Ascending aorta (tissue), 2 donors: ENCODE measurements around the gene RHOBTB1. TPM values are rescaled to one million over a fixed set of nuclear protein-coding genes. Genes with fewer than 3 reads are reported as not detected.

Experiments
- DNase-seq, 2 donors: peaks; one replicate each; pipeline ENCODE4 v3.0.0-alpha.2; 2019; ENCODE audit warnings: low spot score in 2 of 2
- H3K27ac ChIP-seq, 2 donors: fragments of 200-600 bp; sonication (generic); one replicate each; pipeline ENCODE4 v1.5.1; 2016 to 2017; ENCODE audit warnings: mild to moderate bottlenecking in 1 of 2
- H3K27me3 ChIP-seq: fragments of 200-600 bp; sonication (generic); one replicate; pipeline ENCODE4 v1.5.1; 2017
- H3K36me3 ChIP-seq, 2 donors: fragments of 200-600 bp; sonication (generic); one replicate each; pipeline ENCODE4 v1.5.1; 2016
- H3K4me1 ChIP-seq, 2 donors: fragments of 200-600 bp; sonication (generic); one replicate each; pipeline ENCODE4 v1.5.1; 2016 to 2017; ENCODE audit warnings: mild to moderate bottlenecking in 1 of 2
- H3K4me3 ChIP-seq, 2 donors: fragments of 200-600 bp; sonication (generic); one replicate each; pipeline ENCODE4 v1.5.1; 2016 to 2017; ENCODE audit warnings: mild to moderate bottlenecking in 1 of 2
- H3K9me3 ChIP-seq, 2 donors: fragments of 200-600 bp; sonication (generic); one replicate each; pipeline ENCODE4 v1.5.1; 2016
- CTCF ChIP-seq, 3 experiments: fragments of 200-600 bp in 2 of 3; fragments of 450-650 bp in 1 of 3; sonication (generic) in 2 of 3; IDR thresholded peaks; one replicate each; pipeline ENCODE4 v1.5.1; 2016 to 2019; ENCODE audit warnings: antibody characterized with exemption in 3 of 3, mild to moderate bottlenecking in 1 of 3, moderate library complexity in 1 of 3
- intact Hi-C: fragments of 100-400 bp; cut with DNase I; formaldehyde crosslinking; loops from one replicate; pipeline ENCODE4 v1.15.1; 2023
- total RNA-seq: library from RNA; depleted of rRNA; stranded (reverse); fragments of >200 nt; gene quantifications from one replicate; pipeline ENCODE4 v1.1.0, GENCODE V29; 2016

The RHOBTB1 gene
- total RNA-seq, 1 donor from 2014 or later: 13.6 TPM

GRCh38 chr10:60865198-60865783 is 78.7 kb downstream of the RHOBTB1 start:
- intact Hi-C loops: no loop called here
- no peak overlapping the region for H3K4me3 ChIP-seq
- H3K36me3 ChIP-seq: peaks cover 4 to 7% of the 10 kb centered on the region in 2 donors
- no peak for TF ChIP-seq CTCF (IDR thresholded peaks at IDR 0.05)
- H3K27me3 ChIP-seq: no peaks in the 10 kb centered on the region
- H3K4me1 ChIP-seq: no peaks in the 10 kb centered on the region
- no peaks in the 10 kb centered on the region for H3K9me3 ChIP-seq
- DNase-seq: no peak
- H3K27ac ChIP-seq: no peak overlapping the region

GRCh38 chr10:60863796-60864195 is 80.2 kb downstream of the RHOBTB1 start:
- intact Hi-C loops: no loop called here
- no peaks in the 10 kb centered on the region for H3K27me3 ChIP-seq
- no peak for TF ChIP-seq CTCF (IDR thresholded peaks at IDR 0.05)

GRCh38 chr10:60862517-60862916 is 81.5 kb downstream of the RHOBTB1 start:
- no peak overlapping the region for H3K27ac ChIP-seq
- TF ChIP-seq CTCF (IDR thresholded peaks at IDR 0.05): no peak
- intact Hi-C loops: no loop called here

More at GRCh38 chr10:60863796-60864195, 80.2 kb downstream of the RHOBTB1 start:
- no peaks in the 10 kb centered on the region for H3K9me3 ChIP-seq
- H3K27ac ChIP-seq: no peak overlapping the region
- no peak overlapping the region for H3K4me3 ChIP-seq
- no peak for DNase-seq
- H3K36me3 ChIP-seq: no peaks in the 10 kb centered on the region
- H3K4me1 ChIP-seq: no peaks in the 10 kb centered on the region

GRCh38 chr10:60856405-60856804 is 87.6 kb downstream of the RHOBTB1 start:
- TF ChIP-seq CTCF (IDR thresholded peaks at IDR 0.05): no peak
- Histone ChIP-seq H3K4me3 (no peak overlapping the region), H3K27me3 (no peaks in the 10 kb centered on the region), H3K9me3 (peaks cover 0 to 7% of the 10 kb centered on the region in 2 donors), H3K36me3 (no peaks in the 10 kb centered on the region), H3K27ac (no peak overlapping the region), H3K4me1 (no peaks in the 10 kb centered on the region)
- no peak for DNase-seq
- intact Hi-C loops: no loop called here

More at GRCh38 chr10:60862517-60862916, 81.5 kb downstream of the RHOBTB1 start:
- H3K4me3 ChIP-seq: no peak overlapping the region
- H3K9me3 ChIP-seq: no peaks in the 10 kb centered on the region
- H3K27me3 ChIP-seq: no peaks in the 10 kb centered on the region
- DNase-seq: no peak
- H3K36me3 ChIP-seq: no peaks in the 10 kb centered on the region
- H3K4me1 ChIP-seq: no peaks in the 10 kb centered on the region

GRCh38 chr10:60853637-60854036 is 90.3 kb downstream of the RHOBTB1 start:
- TF ChIP-seq CTCF (IDR thresholded peaks at IDR 0.05): no peak
- Histone ChIP-seq H3K4me1 (peaks cover 0 to 2% of the 10 kb centered on the region in 2 donors), H3K27ac (no peak overlapping the region), H3K4me3 (no peak overlapping the region), H3K27me3 (no peaks in the 10 kb centered on the region), H3K9me3 (peaks cover 0 to 7% of the 10 kb centered on the region in 2 donors), H3K36me3 (no peaks in the 10 kb centered on the region)
- DNase-seq: no peak
- intact Hi-C loops: no loop called here

- no peak for TF ChIP-seq CTCF (IDR thresholded peaks at IDR 0.05)
- DNase-seq: no peak
- intact Hi-C loops: no loop called here
- Histone ChIP-seq H3K9me3 (peaks cover 0 to 7% of the 10 kb centered on the region in 2 donors), H3K4me3 (no peak overlapping the region), H3K27me3 (no peaks in the 10 kb centered on the region), H3K36me3 (no peaks in the 10 kb centered on the region), H3K27ac (no peak overlapping the region), H3K4me1 (peaks cover 0 to 7% of the 10 kb centered on the region in 2 donors)
Measured at GRCh38 chr10:60853107-60853506, 90.9 kb downstream of the RHOBTB1 start.
